ENCODE measurements around the gene SLFN13.
A peak's percentile ranks its signal among the peaks of the same experiment; 100 is the strongest.

DNA sequence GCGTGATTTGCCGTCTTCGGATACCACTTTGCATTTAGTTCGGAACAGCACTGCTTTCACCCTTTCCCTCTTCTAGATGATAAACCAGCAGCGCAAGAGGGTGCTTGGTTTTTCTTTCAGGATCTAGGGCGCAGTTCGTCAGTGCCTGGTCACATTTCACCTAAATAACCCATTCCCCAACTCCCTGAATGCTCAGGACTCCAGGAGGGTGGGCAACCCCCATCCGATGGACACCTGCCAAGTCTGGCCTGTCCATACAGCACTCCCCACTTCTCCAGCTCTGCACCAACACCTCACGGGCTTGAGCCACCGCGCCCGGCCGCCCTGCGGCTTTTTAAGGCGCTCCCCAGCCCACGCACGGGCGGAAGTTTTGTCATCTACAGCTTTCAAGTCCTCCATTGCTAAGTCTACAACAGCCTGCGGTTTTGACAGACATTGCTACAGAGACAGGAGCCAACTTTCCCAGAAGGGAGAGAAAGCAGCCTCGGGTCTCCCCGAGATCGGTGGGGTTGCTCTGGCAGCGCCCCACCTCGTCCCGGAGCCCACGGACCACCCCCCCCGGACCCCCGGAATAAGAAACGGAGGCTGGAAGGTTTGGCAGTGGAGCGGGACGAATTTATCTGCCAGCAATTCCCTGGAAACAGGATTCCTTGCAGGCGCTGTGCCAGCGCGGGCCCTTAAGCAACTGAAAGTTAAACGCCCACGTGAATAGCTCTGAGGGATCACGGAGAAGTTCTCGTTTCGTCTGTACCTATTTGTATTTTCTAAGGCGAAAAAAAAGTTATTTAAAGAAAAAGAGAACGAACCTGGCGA, 38.6 kb upstream of the SLFN13 start:
- TF ChIP-seq CTCF (IDR thresholded peaks at IDR 0.05; ENCODE audit: low read depth, low read length) (no peak), MAX (IDR thresholded peaks at IDR 0.05; ENCODE audit: low read depth, low read length) (peak; percentile 52; the same call in 1 of the 2 replicates), POLR2A (IDR thresholded peaks at IDR 0.05; ENCODE audit: extremely low read depth, insufficient read length) (peak; percentile 17), MYC (IDR thresholded peaks at IDR 0.05; ENCODE audit: low read depth, low read length) (peak; percentile 54; the same call in 1 of the 2 replicates)

All from NB4 (cell line).